Fibroblast of skin of left biceps (primary cell): Measurements from ENCODE around the gene TUBB.
A peak's percentile ranks its signal among the peaks of the same experiment; 100 is the strongest.

Experiments used
- DNase-seq, 2 experiments: peaks; one replicate each; pipeline ENCODE4 v3.0.0-alpha.2; 2013; ENCODE audit warnings: low read depth in 2 of 2

The TUBB gene

DNA sequence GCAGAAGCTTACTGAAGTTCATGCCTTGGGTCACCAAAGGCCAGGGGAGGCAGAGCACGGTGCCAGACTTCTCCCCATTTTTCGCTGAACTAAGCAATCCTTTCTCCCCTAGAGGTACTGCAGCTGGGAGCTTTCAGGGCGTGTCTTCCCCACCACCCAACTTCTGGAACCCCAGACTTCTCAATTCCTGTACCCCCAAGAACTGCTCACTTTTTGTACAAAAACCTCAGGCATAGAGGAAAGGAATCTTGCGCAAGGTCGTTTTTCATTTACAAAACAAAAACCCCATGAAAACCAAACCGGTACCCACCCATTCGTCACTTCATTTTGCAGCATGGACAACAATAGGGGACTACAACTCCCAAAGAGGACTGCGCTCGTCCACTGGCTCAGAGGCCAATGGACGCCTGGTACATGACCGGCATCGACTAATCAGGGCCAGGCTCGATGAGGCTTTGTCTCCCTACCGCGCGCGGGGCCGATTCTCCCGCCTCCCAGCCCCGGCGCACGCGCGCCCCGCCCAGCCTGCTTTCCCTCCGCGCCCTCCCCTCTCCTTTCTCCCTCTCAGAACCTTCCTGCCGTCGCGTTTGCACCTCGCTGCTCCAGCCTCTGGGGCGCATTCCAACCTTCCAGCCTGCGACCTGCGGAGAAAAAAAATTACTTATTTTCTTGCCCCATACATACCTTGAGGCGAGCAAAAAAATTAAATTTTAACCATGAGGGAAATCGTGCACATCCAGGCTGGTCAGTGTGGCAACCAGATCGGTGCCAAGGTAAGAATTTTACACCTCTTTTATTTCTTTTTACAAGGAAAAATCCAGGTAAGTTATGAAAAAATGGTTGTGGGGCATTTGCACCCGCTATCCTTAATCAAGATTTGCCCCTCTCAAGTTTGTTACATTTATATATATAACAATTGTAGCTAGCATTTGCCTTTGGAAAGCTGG, at the start of gene TUBB:
TUBB (plus strand) TSS at position 562 of the 947 bp plus-strand sequence; CDS start at position 717, 155 bp downstream.
- DNase-seq = peak; percentile 95

DNA sequence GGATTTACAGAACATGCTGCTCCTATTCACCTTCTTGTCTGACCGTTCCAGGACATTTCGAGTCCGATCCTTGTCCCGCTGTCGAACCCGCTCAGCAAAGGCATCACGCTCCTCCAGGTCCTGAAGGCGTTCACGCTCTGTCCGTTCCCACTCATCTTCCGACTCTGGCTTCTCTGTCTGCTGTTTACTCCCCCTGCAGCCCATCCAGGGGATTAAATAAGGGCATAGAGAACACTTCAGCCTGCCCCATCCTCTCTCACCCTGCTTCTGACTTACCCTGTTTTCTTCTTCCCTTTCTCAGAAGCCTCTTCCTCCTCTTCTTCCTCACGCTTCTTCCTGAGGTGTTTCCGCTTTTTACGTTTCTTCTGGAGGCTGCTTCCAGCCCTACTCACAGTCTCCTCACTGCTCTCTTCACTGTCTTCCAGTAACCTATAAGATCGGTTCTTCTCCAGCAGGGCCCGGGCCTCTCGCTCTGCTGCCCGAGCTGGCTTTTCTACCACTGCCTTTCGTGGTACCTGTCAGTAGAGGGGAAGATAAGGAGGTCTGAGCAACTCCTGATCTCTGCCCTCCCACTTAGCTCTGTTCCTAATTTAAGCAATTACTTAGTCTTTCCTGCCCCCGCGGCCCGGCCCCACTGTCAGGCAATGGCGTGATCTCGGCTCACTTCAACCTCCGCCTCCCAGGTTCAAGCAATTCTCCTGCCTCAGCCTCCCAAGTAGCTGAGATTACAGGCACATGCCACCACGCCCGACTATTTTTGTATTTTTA, 49.2 kb upstream of the TUBB start:
- no peak for DNase-seq

DNA sequence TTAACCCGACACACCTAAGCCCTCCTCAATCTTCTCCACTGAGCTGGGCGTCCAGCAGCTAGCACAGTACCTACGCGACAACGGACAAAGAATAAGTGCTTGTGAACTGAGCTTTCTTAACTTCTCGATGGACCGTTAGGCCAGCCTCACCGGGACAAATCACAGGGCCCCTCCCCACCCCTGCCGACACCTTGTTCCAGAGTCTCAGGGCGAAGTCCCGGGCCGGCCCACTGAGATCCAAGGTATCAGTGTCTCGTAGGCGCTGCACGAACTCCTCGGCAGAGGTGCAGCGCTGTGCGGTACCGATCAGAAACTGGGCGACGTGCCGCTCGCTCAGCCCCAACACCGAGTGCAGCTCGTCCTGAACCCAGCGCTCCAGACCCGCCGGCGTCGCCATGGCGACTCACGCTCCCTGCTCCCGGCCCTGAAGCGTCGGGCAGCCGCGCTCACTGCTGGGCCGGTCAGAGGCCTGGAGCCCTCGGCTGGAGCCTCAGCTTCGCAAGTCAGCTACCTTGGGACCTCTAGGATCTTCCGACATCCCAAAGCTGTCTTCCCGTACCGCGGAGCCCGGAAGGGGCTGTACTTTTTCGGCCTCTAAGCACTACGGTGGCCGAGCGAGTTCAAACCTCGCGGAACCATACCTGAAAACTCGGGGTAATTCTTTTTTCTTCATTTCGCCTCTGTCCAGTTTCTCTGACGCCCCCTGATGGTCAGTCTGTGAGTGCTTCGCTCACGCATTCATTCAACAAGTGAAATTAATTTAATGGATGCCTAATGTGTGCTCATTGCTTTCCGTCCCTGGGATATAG, 47.5 kb upstream of the TUBB start, which contains the start of gene DHX16:
DHX16 (minus strand) TSS at position 562 of the 809 bp plus-strand sequence; CDS start at position 397, 165 bp downstream.
- DNase-seq = peak; percentile 96 to 97

DNA sequence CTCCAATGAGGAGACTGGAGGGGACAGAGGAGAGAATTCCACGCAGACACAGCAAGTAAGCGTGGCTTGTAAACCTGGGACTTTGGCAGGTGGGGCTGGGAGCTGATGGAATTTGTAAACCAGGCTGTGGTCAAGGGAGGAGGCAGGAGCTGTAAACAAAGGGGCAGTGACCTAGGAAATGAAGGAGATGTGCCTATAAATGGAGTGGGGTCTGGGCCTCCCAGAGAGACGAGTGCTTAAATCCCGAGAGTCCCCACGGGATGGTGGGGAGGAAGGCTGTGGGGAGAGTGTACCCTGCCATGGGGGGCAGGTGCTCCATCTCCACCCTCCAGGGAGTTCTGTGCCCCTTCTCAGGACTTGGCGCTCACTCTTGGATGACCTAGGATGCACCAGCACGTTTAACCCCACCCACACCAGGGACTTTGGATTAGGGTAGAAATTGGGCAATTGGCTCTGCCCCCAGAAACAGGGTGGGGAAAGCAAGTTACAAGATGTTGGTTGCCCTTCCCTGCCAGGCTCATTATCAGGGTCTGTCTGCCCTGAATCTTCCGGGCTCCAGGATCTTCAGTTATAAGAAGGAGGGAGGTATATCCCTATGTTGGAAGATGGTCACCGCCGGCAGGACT, 43.4 kb upstream of the TUBB start:
- no peak for DNase-seq

DNA sequence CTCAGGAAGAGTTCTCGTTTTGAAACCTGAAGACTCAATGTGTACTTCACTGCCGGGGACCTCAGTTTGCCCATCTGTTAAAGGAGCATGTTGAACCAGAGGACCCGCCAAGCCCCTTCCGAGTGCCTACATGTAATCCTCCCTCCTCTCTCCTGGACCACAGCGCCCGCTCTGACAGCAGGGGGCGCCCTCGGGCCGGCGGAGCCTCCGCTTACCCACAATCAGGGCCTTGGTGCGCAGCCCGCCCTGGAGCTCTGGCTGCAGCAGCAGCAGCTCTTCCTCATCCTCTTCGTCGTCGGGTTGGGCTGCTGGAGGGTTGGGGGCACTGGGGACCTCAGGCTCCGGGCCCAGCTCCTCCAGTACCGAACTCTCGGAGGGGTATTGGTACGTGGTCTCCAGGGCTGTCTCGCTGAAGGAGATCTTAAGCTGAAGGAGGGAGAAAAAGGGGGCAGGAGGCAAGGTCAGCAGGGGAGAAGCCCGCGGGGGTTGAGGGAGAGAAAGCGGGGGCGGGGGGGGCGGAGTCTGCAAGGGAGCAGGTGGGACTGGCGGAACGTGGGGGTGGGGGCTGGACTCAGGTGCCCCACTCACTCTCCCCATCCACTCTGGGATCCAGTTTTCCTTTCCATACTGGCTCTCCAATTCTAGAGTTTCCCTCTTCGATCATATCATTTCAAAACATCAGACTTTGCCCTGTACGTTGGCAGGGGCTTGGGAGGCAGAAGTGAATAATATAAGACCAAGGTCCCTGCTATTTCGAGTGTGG, 41.0 kb upstream of the TUBB start:
- DNase-seq = no peak

DNA sequence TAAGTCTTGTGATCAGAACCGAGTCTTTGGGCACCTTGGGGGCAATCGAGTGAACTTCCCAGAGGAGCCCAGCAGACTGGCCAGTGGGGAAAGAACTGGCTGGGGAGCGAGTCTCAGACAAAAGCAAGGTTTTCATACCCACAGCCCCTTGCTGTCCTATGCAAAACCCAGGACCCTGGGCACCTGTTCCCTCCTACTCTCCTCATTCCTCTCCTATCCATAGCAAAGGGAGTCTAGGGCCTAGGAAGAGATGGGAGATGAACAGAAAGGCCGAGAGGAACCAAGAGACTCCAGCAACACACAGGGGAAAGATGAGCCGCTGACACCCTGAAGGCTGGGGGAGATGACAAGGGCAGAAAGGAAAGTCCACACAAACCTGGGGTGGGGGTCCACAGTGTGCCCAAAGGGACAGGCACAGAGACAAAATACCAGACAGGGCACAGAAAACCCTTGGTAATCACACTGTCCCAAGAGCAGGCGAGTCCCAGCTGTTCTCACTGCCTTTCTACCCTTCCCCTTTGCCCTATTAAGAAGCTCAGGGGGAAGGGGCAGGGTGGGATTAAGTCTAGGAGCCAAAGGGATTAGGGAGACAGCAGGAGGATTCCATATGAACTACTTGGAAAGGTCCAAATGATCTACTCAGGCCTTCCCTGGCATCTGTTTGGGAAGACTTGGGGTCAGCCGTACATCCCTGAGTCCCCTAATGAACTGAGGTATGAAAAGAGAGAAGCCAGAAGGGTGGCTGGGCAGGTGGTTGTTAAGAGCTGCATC, 40.2 kb upstream of the TUBB start:
- DNase-seq = no peak

DNA sequence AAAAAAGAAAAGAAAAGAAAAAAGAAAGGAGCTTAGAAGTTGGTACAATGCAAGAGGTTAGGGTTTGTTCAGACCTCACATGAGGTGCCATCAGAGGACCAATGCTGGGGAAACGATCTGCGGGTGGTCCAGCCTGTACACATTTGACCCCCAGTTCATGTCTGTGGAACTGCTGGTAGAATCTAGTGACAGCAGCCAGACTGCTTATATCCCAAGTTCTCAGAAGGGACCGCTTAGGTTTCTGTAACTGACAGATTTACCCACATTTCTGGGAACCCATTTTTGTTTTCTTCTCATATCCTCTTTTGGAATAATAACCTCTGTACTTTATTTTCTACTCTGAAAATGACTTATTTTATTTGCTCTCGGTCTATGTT, 38.4 kb upstream of the TUBB start:
- no peak for DNase-seq

DNA sequence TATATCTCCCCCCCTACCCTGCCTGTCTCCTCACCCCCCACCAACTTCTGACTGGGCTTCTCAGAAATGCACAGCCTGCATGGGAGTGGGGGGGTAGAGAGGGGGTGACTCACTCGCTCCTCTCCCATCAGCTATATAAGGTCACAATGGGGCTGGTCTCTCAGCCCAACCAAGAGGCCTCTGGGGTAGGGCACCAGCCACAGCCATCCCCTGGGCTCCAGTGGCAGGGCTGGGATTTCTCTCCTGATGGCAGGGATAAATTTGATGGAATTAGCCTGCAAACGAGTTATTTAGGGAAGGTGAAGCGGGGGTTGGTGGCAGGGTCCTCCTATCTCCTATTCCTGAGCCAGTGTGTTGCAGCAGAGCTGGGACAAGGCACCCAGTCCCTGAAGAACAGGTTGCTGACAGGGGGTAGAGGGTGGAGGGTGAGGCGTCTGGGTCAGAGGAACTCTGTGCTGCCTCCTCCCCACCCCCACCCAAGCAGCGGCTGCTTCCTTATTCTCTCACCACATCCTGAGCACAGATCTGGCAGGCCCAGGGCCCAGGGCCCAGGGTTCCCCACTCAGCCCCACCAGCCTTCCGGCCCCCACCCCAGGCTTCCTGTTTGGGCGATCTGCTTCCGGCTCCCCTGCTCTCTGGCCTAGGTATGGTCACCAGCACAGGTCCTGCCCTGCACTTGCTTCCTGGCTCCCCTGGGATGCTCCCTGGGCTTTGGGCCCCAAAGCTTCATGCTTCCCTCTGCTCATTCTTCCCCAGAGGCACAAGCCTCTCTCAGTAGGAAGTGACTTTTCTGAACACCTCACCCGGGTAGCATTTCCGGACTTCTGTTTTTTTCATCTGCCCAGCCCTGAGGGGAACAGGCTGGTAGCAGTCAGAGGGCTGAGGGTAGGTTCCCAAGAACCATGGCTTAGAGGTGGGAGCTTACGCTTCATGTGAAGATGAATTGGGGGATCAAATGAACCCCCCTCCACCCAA, 37.7 kb upstream of the TUBB start:
- DNase-seq = peak; percentile 69 to 70

DNA sequence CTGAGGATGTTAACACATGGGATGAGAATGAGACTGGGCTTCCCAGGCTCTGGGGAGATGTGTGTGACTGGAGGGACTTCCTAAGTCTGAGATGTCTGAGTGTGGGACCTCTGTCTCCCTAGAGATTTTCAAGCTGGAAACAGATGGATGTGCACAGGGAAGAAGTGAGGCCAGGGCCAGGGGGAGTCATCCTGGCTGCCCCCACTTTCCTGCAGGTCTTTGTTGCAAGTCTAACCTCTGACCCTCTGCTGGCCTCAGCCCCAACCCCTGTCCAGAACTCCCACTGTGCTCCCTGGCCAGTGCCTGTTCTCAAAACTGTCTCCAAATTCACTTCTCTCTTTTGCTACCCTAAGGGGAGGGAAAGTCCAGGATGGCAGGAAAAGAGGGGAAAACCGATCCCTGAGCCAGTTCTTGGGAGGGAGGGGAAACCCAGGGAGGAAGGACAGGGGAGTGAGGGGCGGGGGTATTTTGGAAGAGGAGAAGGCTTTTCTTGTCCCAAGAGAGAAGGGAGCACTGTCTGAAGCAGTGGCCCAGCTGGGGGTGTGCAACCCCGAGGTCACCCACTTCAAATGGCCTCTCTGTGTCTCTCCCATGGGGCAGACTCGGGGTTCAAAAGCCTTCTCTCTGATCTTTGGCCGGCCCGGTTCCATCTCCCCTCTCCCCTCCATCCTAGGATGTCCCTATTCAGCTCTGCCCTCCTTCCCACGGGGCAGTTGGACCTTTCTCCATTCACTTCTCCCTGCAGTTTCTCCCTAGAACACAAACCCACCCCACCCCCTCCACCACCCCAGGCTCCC, 36.8 kb upstream of the TUBB start:
- DNase-seq = no peak

DNA sequence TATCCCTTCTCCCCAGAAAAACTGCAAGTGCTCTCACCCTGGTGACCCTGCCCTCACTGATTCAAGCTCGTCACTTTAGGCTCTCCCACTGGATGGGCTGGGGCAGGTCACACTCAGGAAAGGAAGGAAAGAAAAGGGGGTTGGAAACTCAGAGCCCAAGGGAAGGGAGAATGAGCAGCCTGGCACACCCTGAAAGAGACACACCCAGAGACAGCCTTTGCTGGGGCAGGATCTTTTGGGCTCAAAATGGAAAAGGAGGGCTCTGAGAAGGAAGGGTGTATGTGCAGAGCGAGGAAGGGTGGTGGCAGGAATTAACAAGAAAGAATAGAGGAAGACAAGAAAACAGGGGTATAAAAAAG, 36.2 kb upstream of the TUBB start:
- DNase-seq = no peak

DNA sequence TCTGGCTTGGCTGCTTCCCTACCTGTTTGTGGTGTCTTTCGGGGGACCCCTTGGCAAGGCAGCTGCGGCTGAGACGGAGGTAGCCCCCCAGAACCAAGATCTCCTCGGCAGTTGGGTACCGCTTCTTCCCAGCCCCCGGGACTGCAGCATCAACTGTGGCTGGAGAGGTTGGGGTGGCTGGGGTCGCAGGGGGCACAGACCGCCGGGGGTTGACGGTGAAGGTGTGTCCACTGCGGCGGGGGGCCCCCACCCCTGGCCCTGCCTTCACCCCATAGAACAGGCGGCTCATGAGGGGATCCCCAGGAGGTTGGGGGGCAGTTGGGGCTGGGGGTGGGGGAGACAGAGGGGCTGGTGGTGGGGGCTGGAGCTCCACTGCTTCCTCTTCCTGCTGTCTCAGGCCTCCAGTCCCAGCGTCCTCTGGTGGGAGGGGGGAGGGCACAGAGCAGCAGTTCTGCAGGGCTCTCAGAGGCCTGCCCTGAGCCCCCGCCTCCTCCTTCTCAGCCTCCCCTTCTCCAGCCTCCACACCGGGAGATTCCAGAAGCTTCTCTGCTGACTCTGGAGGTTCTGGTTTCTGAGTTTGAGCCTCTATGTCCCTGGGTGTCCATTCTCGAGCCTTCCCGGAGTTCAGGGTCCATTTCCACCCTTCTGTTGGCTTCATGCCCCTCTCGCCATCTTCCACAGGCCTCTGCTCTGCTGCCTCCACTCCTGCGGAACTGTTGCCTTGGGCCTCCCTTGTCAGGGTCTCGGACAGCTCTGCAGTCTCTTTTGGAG, 35.6 kb upstream of the TUBB start:
- DNase-seq = no peak

DNA sequence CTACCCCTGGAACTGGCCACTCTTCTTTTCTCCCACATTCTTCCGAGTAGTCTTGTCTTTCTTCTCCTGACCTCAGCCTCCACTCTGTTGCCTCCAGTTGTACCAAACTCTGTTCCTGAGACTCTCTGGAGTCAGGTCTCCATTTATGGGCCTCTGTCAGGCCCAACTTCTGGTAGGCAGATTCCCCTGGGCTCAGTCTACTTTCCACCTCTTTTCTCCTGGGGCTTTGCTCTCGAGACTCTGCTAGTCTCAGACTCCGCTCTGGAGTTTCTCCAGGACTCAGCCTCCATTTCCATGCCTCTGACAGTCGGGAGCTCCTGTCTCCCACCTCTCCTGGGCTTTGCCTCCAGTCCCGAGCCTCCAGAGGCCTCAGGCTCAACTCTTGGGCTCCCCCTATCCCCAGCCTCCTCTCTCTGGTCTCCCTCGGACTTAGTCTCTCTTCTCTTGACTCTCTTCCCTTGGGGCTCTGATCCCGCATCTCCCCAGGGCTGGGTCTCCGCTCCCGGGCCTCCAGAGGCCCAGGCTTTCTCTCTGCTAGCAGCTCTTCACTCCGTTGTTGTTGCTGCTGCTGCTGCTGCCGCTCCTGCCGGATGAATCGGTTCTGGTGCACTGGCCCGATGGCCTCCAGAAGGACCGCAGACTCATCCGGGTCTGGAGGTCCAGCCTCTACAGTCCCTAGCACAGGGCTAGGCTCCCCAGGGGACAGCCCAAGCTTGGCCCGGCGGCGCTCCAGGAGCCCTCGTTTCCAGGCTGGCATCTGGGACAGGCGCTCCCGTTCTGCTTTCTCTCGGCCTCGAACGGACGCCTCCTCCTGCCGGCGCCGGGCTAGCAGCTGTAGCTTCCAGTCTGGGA, 34.8 kb upstream of the TUBB start:
- DNase-seq = no peak

DNA sequence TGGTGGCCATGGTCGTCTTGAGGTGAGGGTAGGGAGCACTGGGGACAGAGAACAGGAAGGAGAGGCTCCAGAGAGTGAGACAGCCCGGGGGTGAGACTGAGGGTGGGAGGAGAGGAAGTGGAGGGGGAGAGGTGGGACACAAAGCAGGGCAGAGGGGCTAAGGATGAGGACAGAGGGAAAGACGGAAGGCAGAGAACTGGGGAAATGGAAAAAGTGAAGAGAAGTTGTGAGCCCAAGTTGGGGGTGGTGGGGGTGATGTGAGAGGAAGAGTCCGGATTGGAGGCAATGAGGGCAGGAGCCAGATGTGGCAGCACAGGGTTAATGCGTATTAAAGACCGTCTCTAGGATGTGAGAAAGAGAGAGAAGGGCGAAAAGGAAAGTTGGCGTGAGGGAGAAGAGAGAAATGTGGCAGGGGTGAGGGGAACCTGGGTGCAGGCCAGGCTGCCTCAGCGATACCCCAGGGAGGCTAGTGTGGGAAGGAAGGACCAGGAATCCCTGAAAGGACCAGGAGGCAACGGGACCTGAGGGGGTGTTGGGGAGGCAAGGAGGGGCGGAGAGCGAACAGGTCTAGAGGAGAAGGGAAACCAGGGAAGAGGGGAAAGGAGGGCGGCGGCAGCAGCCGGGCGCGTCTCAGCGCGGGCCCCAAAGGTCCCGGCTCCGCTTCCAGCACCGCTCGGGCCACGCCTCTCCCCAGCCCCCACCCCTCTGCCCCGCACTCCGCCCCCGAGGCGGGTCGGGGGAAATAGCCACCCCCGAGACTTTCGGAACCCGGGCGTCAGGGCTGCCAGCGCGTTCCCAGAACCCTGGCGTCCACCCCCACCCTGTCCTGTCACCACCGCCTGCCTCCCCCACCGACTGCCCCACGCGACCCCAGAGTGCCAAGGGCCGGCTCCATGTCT, 33.9 kb upstream of the TUBB start, which contains the start of gene PPP1R18:
PPP1R18 (minus strand) TSS at position 637 of the 899 bp plus-strand sequence; CDS start at position 10, 627 bp downstream.
- DNase-seq = no peak

DNA sequence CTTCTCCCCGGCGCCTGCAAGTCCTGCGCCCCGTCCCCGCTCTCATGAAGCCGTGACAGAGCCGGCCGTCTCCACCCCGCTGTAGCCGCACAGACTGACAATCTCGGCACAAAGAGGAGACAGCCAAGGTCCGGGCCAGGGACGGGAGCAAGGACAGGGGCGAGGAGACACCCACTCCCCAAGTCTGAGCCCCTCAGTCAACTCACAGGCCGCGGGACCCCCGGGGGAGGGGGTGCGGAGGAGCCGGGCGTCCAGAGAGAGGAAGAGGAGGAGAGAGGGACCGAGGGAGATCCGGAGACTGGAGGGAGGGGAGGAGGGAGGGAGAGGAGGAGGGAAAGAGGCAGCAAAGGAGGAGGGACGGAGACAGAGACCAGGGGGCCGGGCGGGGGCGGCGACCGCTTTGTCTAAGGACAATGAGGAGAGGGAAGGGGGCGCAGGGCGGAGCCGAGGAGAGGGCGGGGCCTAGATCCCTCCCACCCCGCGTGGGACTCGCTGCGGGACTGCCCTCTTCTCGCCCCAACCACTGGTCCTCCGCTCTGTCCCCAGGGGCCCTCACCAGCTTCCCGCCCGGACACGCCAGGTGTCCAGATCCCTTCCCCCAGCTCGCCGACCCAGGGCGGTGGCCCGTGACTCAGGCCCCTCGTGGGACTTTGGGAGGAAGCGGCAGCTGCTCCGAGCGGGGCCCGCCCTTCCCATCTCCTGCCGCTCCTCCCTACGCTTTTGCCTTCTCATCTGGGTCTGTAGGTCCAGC, 33.1 kb upstream of the TUBB start:
- peak; percentile 83 to 87 for DNase-seq
